Measurements from ENCODE around the gene SH3GL1. TPM values are rescaled to one million over a fixed set of nuclear protein-coding genes. Genes with fewer than 3 reads are reported as not detected.

The SH3GL1 gene
- total RNA-seq, 1 experiment from 2014 or later = 59.8 TPM

DNA sequence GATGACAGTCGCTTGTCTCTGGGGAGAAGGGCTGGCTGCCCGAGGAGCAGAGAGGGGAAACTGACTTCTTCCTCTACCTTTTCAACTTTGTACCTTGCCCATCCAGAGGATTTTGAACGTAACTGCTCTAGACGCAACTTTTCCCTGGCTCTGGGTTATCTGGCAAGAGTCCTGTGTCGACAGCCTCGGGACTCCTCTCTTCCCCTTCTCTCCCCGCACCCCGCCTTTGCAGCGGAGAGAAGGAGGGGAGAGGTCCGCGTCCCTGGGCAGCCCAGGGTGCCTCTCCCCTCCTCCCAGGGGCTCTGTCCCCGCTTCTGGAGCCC lies 574 bp downstream of the SH3GL1 start:
- Histone ChIP-seq H3K4me1 (ENCODE audit: insufficient read depth, low read length) (peaks cover 24% of the 10 kb centered on the region), H3K9me3 (ENCODE audit: low read length) (no peaks in the 10 kb centered on the region), H3F3A (ENCODE audit: low read length, unreplicated experiment) (no peaks in the 10 kb centered on the region), H3K27me3 (ENCODE audit: low read length) (no peaks in the 10 kb centered on the region), H3K4me3 (ENCODE audit: low read length) (peak overlapping the region; percentile 97), H2AFZ (ENCODE audit: low read length) (peak overlapping the region; percentile 34; the same call in 1 of the 2 replicates), H3K4me2 (ENCODE audit: low read length) (peak overlapping the region; percentile 97), H4K20me1 (ENCODE audit: low read length) (peaks cover 16% of the 10 kb centered on the region; the same call in 1 of the 2 replicates), H3K27ac (ENCODE audit: low read length) (no peak overlapping the region), H3K9ac (ENCODE audit: low read length) (peak overlapping the region; percentile 94), H3K36me3 (ENCODE audit: low read depth, low read length) (peaks cover 4% of the 10 kb centered on the region; the same call in 1 of the 2 replicates), H3K79me2 (ENCODE audit: low read length) (peaks cover 76% of the 10 kb centered on the region), H3K9me2 (replicated peaks; ENCODE audit: low read length) (no peaks in the 10 kb centered on the region)
- CTCF ChIA-PET = interaction anchor here (0.6 to 1.0 kb wide), 7 partner anchors 18 to 104 kb away, joined by 3 to 8 read pairs (median 5); partner anchors contain the start of genes HDGFL2 and MPND
- ATAC-seq (peak; percentile 1), DNase-seq (peak; percentile 9)
- no peak for TF ChIP-seq EZH2 (IDR thresholded peaks at IDR 0.05; ENCODE audit: low read length, unreplicated experiment)
- no peak for TF ChIP-seq EZH2phosphoT487 (IDR thresholded peaks at IDR 0.05; ENCODE audit: borderline replicate concordance, low read length)
- TF ChIP-seq CTCF (conservative IDR thresholded peaks at IDR 0.05; ENCODE audit: low read depth, low read length) = no peak
- POLR2A ChIA-PET (ENCODE audit: unreplicated experiment) = no interaction called here
- no TSS peak for BruUV-seq (replicated peaks)
- intact Hi-C loops (cut with micrococcal nuclease) = loop anchor here (1.0 kb wide), 1 partner anchor 25 kb away; no protein-coding TSS in a partner anchor

DNA sequence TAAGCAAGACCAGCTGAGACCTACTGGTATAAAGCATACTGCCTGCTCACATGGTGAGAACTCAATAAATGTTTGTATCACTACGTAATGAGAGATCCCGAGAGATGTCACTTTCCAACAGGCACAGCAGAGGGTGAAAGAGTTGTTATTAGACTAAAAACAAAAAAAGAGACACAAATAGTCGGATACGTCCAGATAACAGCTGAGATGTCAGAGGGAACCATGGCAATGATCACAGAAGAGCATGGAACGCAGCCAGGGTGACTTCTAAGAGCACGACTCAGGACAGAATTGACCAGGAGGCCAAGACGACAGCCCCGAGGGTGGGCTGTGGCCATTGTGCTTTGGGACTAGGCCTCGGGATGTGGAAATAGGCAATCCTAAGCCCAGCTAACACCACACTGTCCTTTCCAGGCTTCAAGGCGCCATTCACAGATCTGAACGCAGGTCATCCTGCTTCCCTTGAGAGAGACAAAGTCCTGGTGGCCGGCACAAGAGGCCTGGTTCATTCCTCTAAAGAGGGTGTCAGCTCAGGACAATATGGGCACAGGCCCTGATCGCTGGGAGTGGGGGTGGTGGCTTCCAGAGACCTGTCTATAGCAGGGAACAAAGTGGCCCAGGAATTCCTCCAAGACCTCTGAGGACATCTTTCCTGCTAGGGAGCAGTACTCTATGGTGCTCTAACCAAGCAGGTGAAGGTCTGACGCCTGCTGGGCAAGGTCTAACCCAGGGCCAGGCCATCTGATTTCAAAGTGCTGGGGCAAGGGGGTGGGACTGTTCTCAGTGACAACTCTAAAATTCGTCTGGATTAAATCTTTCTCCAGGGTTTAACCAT lies 3.2 kb downstream of the SH3GL1 start:
- peaks cover 4% of the 10 kb centered on the region; the same call in 1 of the 2 replicates for H3K36me3 ChIP-seq (ENCODE audit: low read depth, low read length)
- H3K4me2 ChIP-seq (ENCODE audit: low read length) = no peak overlapping the region
- peaks cover 8% of the 10 kb centered on the region; the same call in 1 of the 2 replicates for H4K20me1 ChIP-seq (ENCODE audit: low read length)
- ChIA-PET POLR2A (ENCODE audit: unreplicated experiment) (no interaction called here), CTCF (no interaction called here)
- no TSS peak for BruUV-seq (replicated peaks)
- no peak overlapping the region for H2AFZ ChIP-seq (ENCODE audit: low read length)
- H3K4me1 ChIP-seq (ENCODE audit: insufficient read depth, low read length) = peaks cover 12% of the 10 kb centered on the region
- no peaks in the 10 kb centered on the region for H3K9me2 ChIP-seq (replicated peaks; ENCODE audit: low read length)
- no peak for ATAC-seq
- intact Hi-C loops (cut with micrococcal nuclease) = no loop called here
- no peak for TF ChIP-seq EZH2phosphoT487 (IDR thresholded peaks at IDR 0.05; ENCODE audit: borderline replicate concordance, low read length)
- TF ChIP-seq EZH2 (IDR thresholded peaks at IDR 0.05; ENCODE audit: low read length, unreplicated experiment) = no peak
- no peak for TF ChIP-seq CTCF (conservative IDR thresholded peaks at IDR 0.05; ENCODE audit: low read depth, low read length)
- no peaks in the 10 kb centered on the region for H3K9me3 ChIP-seq (ENCODE audit: low read length)
- no peak overlapping the region for H3K27ac ChIP-seq (ENCODE audit: low read length)
- H3F3A ChIP-seq (ENCODE audit: low read length, unreplicated experiment) = no peaks in the 10 kb centered on the region
- H3K27me3 ChIP-seq (ENCODE audit: low read length) = no peaks in the 10 kb centered on the region
- H3K9ac ChIP-seq (ENCODE audit: low read length) = no peak overlapping the region
- no peak overlapping the region for H3K4me3 ChIP-seq (ENCODE audit: low read length)
- no peak for DNase-seq
- H3K79me2 ChIP-seq (ENCODE audit: low read length) = peaks cover 79% of the 10 kb centered on the region
